Measurements from ENCODE around the gene PTPN11. TPM values are rescaled to one million over a fixed set of nuclear protein-coding genes. Genes with fewer than 3 reads are reported as not detected.

The PTPN11 gene
- total RNA-seq, 2 experiments from 2014 or later = 56.2 to 123 TPM

GRCh38 chr12:112468046-112468445, 49.3 kb downstream of the PTPN11 start:
- intact Hi-C loops (cut with micrococcal nuclease; ENCODE audit: unreplicated experiment) = no loop called here
- Histone ChIP-seq H4K20me1 (ENCODE audit: insufficient read depth, low read length) (no peaks in the 10 kb centered on the region), H3K36me3 (ENCODE audit: insufficient read depth, low read length) (peaks cover 32% of the 10 kb centered on the region), H2AFZ (ENCODE audit: low read length) (no peak overlapping the region), H3K4me3 (ENCODE audit: low read depth, low read length, poor library complexity, severe bottlenecking) (no peak overlapping the region), H3K9me3 (ENCODE audit: low read length) (no peaks in the 10 kb centered on the region), H3K4me2 (ENCODE audit: low read length) (no peak overlapping the region), H3K27ac (ENCODE audit: low read depth, low read length, poor library complexity, severe bottlenecking) (no peak overlapping the region), H3K79me2 (ENCODE audit: insufficient read depth, low read depth, low read length) (no peaks in the 10 kb centered on the region), H3K9me2 (ENCODE audit: insufficient read depth, low read length) (no peaks in the 10 kb centered on the region), H3K4me1 (ENCODE audit: insufficient read depth, low read length, poor library complexity, severe bottlenecking) (peaks cover 8% of the 10 kb centered on the region)
- no TSS peak for BruUV-seq (replicated peaks)
- POLR2A ChIA-PET = no interaction called here
- CTCF ChIA-PET (ENCODE audit: unreplicated experiment) = no interaction called here
- no peak for TF ChIP-seq CTCF (conservative IDR thresholded peaks at IDR 0.05; ENCODE audit: low read length)
- DNase-seq (ENCODE audit: low spot score) = no peak

- POLR2A ChIA-PET = no interaction called here
- H3K9me2 ChIP-seq (ENCODE audit: insufficient read depth, low read length) = no peaks in the 10 kb centered on the region
- no peak overlapping the region for H3K27ac ChIP-seq (ENCODE audit: low read depth, low read length, poor library complexity, severe bottlenecking)
- TF ChIP-seq CTCF (conservative IDR thresholded peaks at IDR 0.05; ENCODE audit: low read length) (peak; percentile 66), EZH2phosphoT487 (IDR thresholded peaks at IDR 0.05; ENCODE audit: borderline replicate concordance, low read depth, low read length) (no peak)
- CTCF ChIA-PET (ENCODE audit: unreplicated experiment) = interaction anchor here (1.0 kb wide), 1 partner anchor 23 kb away, joined by 4 read pairs; no protein-coding TSS in a partner anchor
- no peaks in the 10 kb centered on the region for H3K79me2 ChIP-seq (ENCODE audit: insufficient read depth, low read depth, low read length)
- H3K4me2 ChIP-seq (ENCODE audit: low read length) = no peak overlapping the region
- peaks cover 7% of the 10 kb centered on the region for H3K4me1 ChIP-seq (ENCODE audit: insufficient read depth, low read length, poor library complexity, severe bottlenecking)
- no TSS peak for BruUV-seq (replicated peaks)
- intact Hi-C loops (cut with micrococcal nuclease; ENCODE audit: unreplicated experiment) = no loop called here
- H3K4me3 ChIP-seq (ENCODE audit: low read depth, low read length, poor library complexity, severe bottlenecking) = no peak overlapping the region
- H4K20me1 ChIP-seq (ENCODE audit: insufficient read depth, low read length) = no peaks in the 10 kb centered on the region
- H3K36me3 ChIP-seq (ENCODE audit: insufficient read depth, low read length) = peaks cover 63% of the 10 kb centered on the region
- no peaks in the 10 kb centered on the region for H3K9me3 ChIP-seq (ENCODE audit: low read length)
- peak; percentile 6 for DNase-seq (ENCODE audit: low spot score)
- no peak overlapping the region for H2AFZ ChIP-seq (ENCODE audit: low read length)
Observed at GRCh38 chr12:112473056-112473455, 54.3 kb downstream of the PTPN11 start.

- no TSS peak for BruUV-seq (replicated peaks)
- POLR2A ChIA-PET = no interaction called here
- TF ChIP-seq CTCF (conservative IDR thresholded peaks at IDR 0.05; ENCODE audit: low read length) (no peak), EZH2phosphoT487 (IDR thresholded peaks at IDR 0.05; ENCODE audit: borderline replicate concordance, low read depth, low read length) (no peak)
Observed at GRCh38 chr12:112479413-112479812, 60.7 kb downstream of the PTPN11 start.

More at GRCh38 chr12:112479413-112479812, 60.7 kb downstream of the PTPN11 start:
- Histone ChIP-seq H3K36me3 (ENCODE audit: insufficient read depth, low read length) (peaks cover 97% of the 10 kb centered on the region), H3K4me3 (ENCODE audit: low read depth, low read length, poor library complexity, severe bottlenecking) (no peak overlapping the region), H3K9me2 (ENCODE audit: insufficient read depth, low read length) (no peaks in the 10 kb centered on the region), H3K79me2 (ENCODE audit: insufficient read depth, low read depth, low read length) (no peaks in the 10 kb centered on the region), H3K27ac (ENCODE audit: low read depth, low read length, poor library complexity, severe bottlenecking) (no peak overlapping the region), H3K4me2 (ENCODE audit: low read length) (no peak overlapping the region), H3K4me1 (ENCODE audit: insufficient read depth, low read length, poor library complexity, severe bottlenecking) (peaks cover 7% of the 10 kb centered on the region), H3K9me3 (ENCODE audit: low read length) (no peaks in the 10 kb centered on the region), H2AFZ (ENCODE audit: low read length) (no peak overlapping the region), H4K20me1 (ENCODE audit: insufficient read depth, low read length) (no peaks in the 10 kb centered on the region)
- intact Hi-C loops (cut with micrococcal nuclease; ENCODE audit: unreplicated experiment) = no loop called here
- DNase-seq (ENCODE audit: low spot score) = no peak
- CTCF ChIA-PET (ENCODE audit: unreplicated experiment) = no interaction called here
